Measurements from ENCODE around the gene OR51M1.

The OR51M1 gene

DNA sequence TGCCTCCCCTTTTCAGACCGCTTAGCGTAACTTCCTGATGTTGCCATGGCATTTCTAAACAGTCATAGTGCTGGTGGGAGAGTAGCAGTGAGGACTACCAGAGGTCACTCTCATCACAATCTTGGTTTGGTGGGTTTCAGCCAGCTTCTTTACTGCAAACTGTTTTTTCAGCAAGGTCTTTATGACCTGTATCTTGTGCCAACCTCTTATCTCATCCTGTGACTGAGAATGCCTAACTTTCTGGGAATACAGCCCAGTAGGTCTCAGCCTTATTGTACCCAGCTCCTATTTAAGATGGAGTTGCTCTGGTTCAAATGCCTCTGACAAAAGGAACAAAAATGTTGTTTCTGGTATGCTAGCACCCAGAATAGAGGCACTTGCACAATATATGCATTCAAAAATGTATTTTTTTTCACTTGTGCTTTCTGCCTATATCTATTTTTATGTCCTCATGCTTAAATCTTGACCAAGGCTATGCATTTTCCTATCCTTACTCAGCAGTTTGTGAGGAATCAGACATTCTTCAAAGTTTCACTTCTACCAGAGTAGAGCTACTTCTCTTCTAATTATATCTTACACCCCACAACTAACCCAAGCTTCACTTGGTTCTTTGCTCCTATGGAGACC, 16.1 kb upstream of the OR51M1 start:
- H3K4me3 ChIP-seq (ENCODE audit: low read length): no peak overlapping the region
- peak overlapping the region; percentile 32; the same call in 1 of the 2 replicates for H3K4me2 ChIP-seq (ENCODE audit: low read length)
- H3K27ac ChIP-seq (ENCODE audit: low read length): peak overlapping the region; percentile 58; the same call in 1 of the 2 replicates
- H3K79me2 ChIP-seq (ENCODE audit: low read length): no peaks in the 10 kb centered on the region
- no peaks in the 10 kb centered on the region for H3K36me3 ChIP-seq (replicated peaks; ENCODE audit: low read depth, low read length)
- TF ChIP-seq, protein P1, sequence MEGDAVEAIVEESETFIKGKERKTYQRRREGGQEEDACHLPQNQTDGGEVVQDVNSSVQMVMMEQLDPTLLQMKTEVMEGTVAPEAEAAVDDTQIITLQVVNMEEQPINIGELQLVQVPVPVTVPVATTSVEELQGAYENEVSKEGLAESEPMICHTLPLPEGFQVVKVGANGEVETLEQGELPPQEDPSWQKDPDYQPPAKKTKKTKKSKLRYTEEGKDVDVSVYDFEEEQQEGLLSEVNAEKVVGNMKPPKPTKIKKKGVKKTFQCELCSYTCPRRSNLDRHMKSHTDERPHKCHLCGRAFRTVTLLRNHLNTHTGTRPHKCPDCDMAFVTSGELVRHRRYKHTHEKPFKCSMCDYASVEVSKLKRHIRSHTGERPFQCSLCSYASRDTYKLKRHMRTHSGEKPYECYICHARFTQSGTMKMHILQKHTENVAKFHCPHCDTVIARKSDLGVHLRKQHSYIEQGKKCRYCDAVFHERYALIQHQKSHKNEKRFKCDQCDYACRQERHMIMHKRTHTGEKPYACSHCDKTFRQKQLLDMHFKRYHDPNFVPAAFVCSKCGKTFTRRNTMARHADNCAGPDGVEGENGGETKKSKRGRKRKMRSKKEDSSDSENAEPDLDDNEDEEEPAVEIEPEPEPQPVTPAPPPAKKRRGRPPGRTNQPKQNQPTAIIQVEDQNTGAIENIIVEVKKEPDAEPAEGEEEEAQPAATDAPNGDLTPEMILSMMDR (IDR thresholded peaks at IDR 0.05; ENCODE audit: low read depth, low read length): no peak
- no peak for TF ChIP-seq EZH2phosphoT487 (IDR thresholded peaks at IDR 0.05; ENCODE audit: low read depth)
- no peak overlapping the region for H3K9ac ChIP-seq (ENCODE audit: low read length)
- no peaks in the 10 kb centered on the region for H4K20me1 ChIP-seq (ENCODE audit: insufficient read depth, low read length)
- no peak overlapping the region for H2AFZ ChIP-seq (ENCODE audit: low read depth, low read length)
- peaks cover 24% of the 10 kb centered on the region for H3K4me1 ChIP-seq (ENCODE audit: low read length)
- H3K9me3 ChIP-seq (ENCODE audit: insufficient read depth, low read length): no peaks in the 10 kb centered on the region
- no peaks in the 10 kb centered on the region for H3K27me3 ChIP-seq (ENCODE audit: low read depth, low read length)

DNA sequence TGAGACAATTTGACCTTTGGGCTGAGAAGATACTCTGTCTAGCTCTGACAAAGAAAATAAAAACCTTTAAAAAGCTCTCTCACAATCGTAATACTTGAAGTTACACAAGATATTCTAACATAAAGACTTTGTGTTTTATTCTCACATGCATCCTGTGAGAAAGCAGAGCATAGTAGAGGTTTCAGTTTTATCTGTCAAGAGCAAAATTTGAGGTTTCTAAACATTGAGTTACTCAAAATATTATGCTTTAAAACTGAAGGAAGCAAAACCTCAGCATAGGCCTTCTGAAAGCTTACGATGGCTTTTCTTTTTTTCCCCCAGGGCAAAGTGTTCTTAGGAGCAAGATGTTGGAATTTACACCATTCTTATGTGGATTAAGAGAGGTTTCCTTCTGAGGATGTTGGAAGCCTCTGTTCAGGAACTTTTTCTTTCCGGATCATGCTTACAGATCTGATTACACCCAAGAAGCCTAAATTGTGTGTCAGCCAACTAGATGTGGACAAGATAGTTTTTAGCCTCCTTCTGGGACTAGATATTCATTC, 15.0 kb upstream of the OR51M1 start:
- Histone ChIP-seq H3K79me2 (ENCODE audit: low read length) (no peaks in the 10 kb centered on the region), H3K4me1 (ENCODE audit: low read length) (peaks cover 24% of the 10 kb centered on the region), H3K27me3 (ENCODE audit: low read depth, low read length) (no peaks in the 10 kb centered on the region), H3K9ac (ENCODE audit: low read length) (peak overlapping the region; percentile 18; the same call in 1 of the 2 replicates), H3K4me3 (ENCODE audit: low read length) (no peak overlapping the region), H3K9me3 (ENCODE audit: insufficient read depth, low read length) (no peaks in the 10 kb centered on the region), H3K27ac (ENCODE audit: low read length) (peak overlapping the region; percentile 58), H3K4me2 (ENCODE audit: low read length) (peak overlapping the region; percentile 32), H4K20me1 (ENCODE audit: insufficient read depth, low read length) (no peaks in the 10 kb centered on the region), H3K36me3 (replicated peaks; ENCODE audit: low read depth, low read length) (no peaks in the 10 kb centered on the region), H2AFZ (ENCODE audit: low read depth, low read length) (no peak overlapping the region)
- TF ChIP-seq EZH2phosphoT487 (IDR thresholded peaks at IDR 0.05; ENCODE audit: low read depth): no peak
- TF ChIP-seq, protein P1 (IDR thresholded peaks at IDR 0.05; ENCODE audit: low read depth, low read length): no peak

DNA sequence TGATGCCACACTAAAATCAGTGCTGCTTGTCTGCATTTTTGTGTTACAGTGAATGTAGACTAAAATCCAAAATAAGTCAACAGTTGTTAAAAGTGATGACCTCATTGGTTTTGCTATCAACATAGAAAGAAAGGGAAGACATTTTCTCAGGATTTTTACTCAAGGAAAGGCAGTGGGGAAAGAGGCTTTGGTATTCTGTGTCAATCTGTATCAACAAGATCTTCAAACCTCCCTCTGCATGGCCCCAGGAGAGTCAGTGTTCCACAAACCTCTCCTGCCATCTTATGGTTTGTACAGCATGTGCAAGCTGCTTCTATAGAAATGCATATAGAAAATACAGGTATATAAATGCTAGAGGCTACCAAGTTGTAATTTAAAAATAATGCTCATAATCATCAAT, 13.8 kb upstream of the OR51M1 start:
- Histone ChIP-seq H3K9me3 (ENCODE audit: insufficient read depth, low read length) (no peaks in the 10 kb centered on the region), H3K36me3 (replicated peaks; ENCODE audit: low read depth, low read length) (no peaks in the 10 kb centered on the region), H3K79me2 (ENCODE audit: low read length) (no peaks in the 10 kb centered on the region), H3K27ac (ENCODE audit: low read length) (no peak overlapping the region), H3K4me2 (ENCODE audit: low read length) (no peak overlapping the region), H3K4me1 (ENCODE audit: low read length) (peaks cover 24% of the 10 kb centered on the region), H3K9ac (ENCODE audit: low read length) (no peak overlapping the region), H4K20me1 (ENCODE audit: insufficient read depth, low read length) (no peaks in the 10 kb centered on the region), H3K27me3 (ENCODE audit: low read depth, low read length) (no peaks in the 10 kb centered on the region), H2AFZ (ENCODE audit: low read depth, low read length) (no peak overlapping the region), H3K4me3 (ENCODE audit: low read length) (no peak overlapping the region)
- TF ChIP-seq EZH2phosphoT487 (IDR thresholded peaks at IDR 0.05; ENCODE audit: low read depth): no peak
- TF ChIP-seq, protein P1 (IDR thresholded peaks at IDR 0.05; ENCODE audit: low read depth, low read length): peak; percentile 78

DNA sequence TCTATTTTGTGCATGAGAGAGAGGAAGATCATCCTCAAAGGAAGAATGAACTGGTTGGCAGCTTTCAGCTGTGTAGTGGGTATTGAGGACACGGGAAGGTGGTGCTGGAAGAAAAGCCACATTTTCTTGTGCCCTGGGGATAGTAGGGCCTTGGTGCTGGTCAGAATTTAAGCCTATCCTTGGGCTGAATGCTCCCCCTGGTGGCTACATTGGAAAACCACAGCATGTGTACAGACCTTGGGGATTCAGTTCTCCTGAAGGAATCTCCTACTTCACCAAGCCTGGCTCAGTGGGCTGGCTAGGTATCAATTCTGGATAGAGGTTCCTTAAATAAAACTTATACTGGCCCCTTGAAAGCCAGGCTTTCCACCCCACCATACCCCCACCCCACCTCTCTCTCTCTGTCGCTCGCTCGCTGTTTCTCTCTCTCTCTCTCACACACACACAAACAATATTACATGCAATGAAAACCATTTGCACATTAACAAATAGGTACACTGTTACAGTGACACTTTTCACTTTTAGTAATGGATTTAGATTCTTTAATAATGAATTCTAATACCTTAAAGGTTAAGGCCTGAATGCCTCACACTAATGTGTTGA, 2.8 kb upstream of the OR51M1 start:
- Histone ChIP-seq H3K9me3 (ENCODE audit: insufficient read depth, low read length) (no peaks in the 10 kb centered on the region), H4K20me1 (ENCODE audit: insufficient read depth, low read length) (no peaks in the 10 kb centered on the region), H3K4me3 (ENCODE audit: low read length) (no peak overlapping the region), H3K79me2 (ENCODE audit: low read length) (no peaks in the 10 kb centered on the region), H2AFZ (ENCODE audit: low read depth, low read length) (no peak overlapping the region), H3K4me1 (ENCODE audit: low read length) (no peaks in the 10 kb centered on the region), H3K27ac (ENCODE audit: low read length) (no peak overlapping the region), H3K27me3 (ENCODE audit: low read depth, low read length) (0 out of 2 replicates have a peak, but pooled peaks cover 7% of the 10 kb centered on the region), H3K36me3 (replicated peaks; ENCODE audit: low read depth, low read length) (no peaks in the 10 kb centered on the region), H3K4me2 (ENCODE audit: low read length) (no peak overlapping the region), H3K9ac (ENCODE audit: low read length) (no peak overlapping the region)
- no peak for TF ChIP-seq EZH2phosphoT487 (IDR thresholded peaks at IDR 0.05; ENCODE audit: low read depth)
- TF ChIP-seq, protein P1 (IDR thresholded peaks at IDR 0.05; ENCODE audit: low read depth, low read length): peak; percentile 83
